A673 (cell line): Measurements from ENCODE around the gene TUT1. TPM values are rescaled to one million over a fixed set of nuclear protein-coding genes. Genes with fewer than 3 reads are reported as not detected.
A peak's percentile ranks its signal among the peaks of the same experiment; 100 is the strongest.

Experiments
- BruUV-seq: library from RNA; stranded (reverse); fragments of 400-500 nt; replicated peaks from 2 replicates; lab custom pipeline; 2021; lab: Mats Ljungman, UMichigan
- CTCF ChIA-PET: fragments of 300-600 bp; sonication (Branson Sonifier 250); formaldehyde crosslinking; loops from one replicate; lab custom pipeline; 2022; ENCODE audit warnings: antibody characterized with exemption; lab: Charles Lee
- POLR2A ChIA-PET: fragments of 300-600 bp; sonication (Branson Sonifier 250); formaldehyde crosslinking; loops from one replicate; lab custom pipeline; 2022; ENCODE audit warnings: antibody characterized with exemption; ENCODE audit not compliant: low non-redundant PET; lab: Charles Lee
- DNase-seq: peaks from one replicate; pipeline ENCODE4 v3.0.0-alpha.2; 2015; ENCODE audit warnings: low spot score
- H3K27ac ChIP-seq: fragments of 200-600 bp; sonication (generic); 2 replicates; pipeline ENCODE4 v1.5.1; 2016; ENCODE audit warnings: mixed run types, low read depth, mild to moderate bottlenecking, mixed read lengths, antibody characterized with exemption, low read length; ENCODE audit not compliant: poor library complexity, severe bottlenecking
- H3K27me3 ChIP-seq: fragments of 200-600 bp; sonication (generic); replicated peaks from 2 replicates; pipeline ENCODE4 v1.6.1; 2017; ENCODE audit warnings: mixed run types, low read depth, mild to moderate bottlenecking, mixed read lengths, antibody characterized with exemption, low read length; ENCODE audit not compliant: insufficient read depth, poor library complexity
- H3K36me3 ChIP-seq: fragments of 200-600 bp; sonication (generic); 2 replicates; pipeline ENCODE4 v1.6.1; 2016; ENCODE audit warnings: mixed run types, mild to moderate bottlenecking, mixed read lengths, antibody characterized with exemption, low read length; ENCODE audit not compliant: insufficient read depth, poor library complexity, severe bottlenecking
- H3K4me1 ChIP-seq: fragments of 200-600 bp; sonication (generic); 2 replicates; pipeline ENCODE4 v1.6.1; 2017; ENCODE audit warnings: mixed run types, mild to moderate bottlenecking, mixed read lengths, antibody characterized with exemption, low read length; ENCODE audit not compliant: insufficient read depth, poor library complexity, severe bottlenecking
- H3K4me3 ChIP-seq: fragments of 200-600 bp; sonication (generic); 2 replicates; pipeline ENCODE4 v1.5.1; 2016; ENCODE audit warnings: low read depth, mixed run types, mild to moderate bottlenecking, mixed read lengths, low read length; ENCODE audit not compliant: poor library complexity, severe bottlenecking
- H3K9me3 ChIP-seq: fragments of 200-600 bp; sonication (generic); 2 replicates; pipeline ENCODE4 v1.6.1; 2016; ENCODE audit warnings: mixed run types, low read depth, mild to moderate bottlenecking, mixed read lengths, antibody characterized with exemption, low read length; ENCODE audit not compliant: poor library complexity, severe bottlenecking
- EZH2 ChIP-seq: fragments of 200-600 bp; sonication (generic); IDR thresholded peaks from 2 replicates; pipeline ENCODE4 v1.6.1; 2017; ENCODE audit warnings: borderline replicate concordance, low read depth, mild to moderate bottlenecking, mixed read lengths, antibody characterized with exemption, low read length; ENCODE audit not compliant: poor library complexity, severe bottlenecking
- intact Hi-C: fragments of 100-400 bp; cut with micrococcal nuclease; formaldehyde crosslinking; loops from one replicate; pipeline ENCODE4 v1.10.0; 2022; ENCODE audit not compliant: unreplicated experiment
- total RNA-seq: library from RNA; stranded (reverse); gene quantifications from 2 replicates; pipeline ENCODE4 v1.2.3, GENCODE V29; 2021
- TF ChIP-seq, protein P1 (sequence below): fragments of 300-800, 200-600 bp; sonication (generic); conservative IDR thresholded peaks from 2 replicates; pipeline ENCODE4 v1.5.1; 2017; ENCODE audit warnings: low read depth, mild to moderate bottlenecking, antibody characterized with exemption, low read length, moderate library complexity, mixed read lengths

The TUT1 gene
- total RNA-seq, 1 experiment from 2014 or later: 27.6 TPM

DNA sequence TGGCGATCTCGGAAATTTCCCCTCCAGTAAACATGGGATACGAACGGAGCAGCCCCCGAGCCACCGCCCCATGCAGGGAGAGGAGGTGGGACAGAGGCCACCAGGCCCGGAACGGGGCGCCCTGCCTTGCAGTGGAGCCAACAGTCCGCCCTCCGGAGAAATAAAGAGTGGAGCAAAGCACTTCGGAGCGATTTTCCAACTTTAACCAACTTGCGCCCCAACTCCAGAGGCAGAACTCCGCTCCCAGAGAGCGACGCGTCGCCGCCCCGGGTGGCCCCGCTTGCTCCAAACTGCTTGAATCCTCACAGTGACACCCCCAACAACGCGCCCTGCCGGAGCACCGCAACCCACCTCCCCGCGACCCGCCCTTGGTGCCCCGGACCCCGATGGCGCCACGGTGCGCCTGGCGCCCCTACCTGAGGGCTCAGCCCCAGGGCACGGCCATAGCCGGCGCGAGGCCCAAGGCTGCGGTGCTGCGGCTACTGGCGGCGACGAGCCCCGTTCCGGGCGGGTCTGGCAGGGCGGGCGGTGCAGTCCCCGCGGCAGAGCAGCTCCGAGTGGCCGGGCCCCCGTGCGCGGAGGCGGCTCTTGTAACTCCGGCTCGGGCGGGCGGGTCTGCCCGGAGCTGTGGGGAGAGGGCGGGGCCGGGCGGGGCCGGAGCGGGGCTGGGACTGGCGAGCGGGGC is 44.9 kb downstream of the TUT1 start, which contains the start of gene AHNAK:
Gene AHNAK (minus strand): TSS at position 563 of the 685 bp plus-strand sequence. CDS start 10,708 bp downstream, outside the sequence.
- ChIA-PET CTCF (interaction anchor here (1.5 to 5.0 kb wide), 2 partner anchors 14 to 122 kb away, joined by 10 to 71 read pairs; no protein-coding TSS in a partner anchor), POLR2A (interaction anchor here (0.6 kb wide), 1 partner anchor 28 kb away, joined by 3 read pairs; no protein-coding TSS in a partner anchor)
- Histone ChIP-seq H3K4me1 (peaks cover 41% of the 10 kb centered on the region), H3K27ac (peak within 1 kb of the TSS; percentile 81), H3K36me3 (no peaks in the 10 kb centered on the region), H3K9me3 (no peaks in the 10 kb centered on the region), H3K4me3 (peak within 1 kb of the TSS; percentile 66), H3K27me3 (no peaks in the 10 kb centered on the region)
- no peak for TF ChIP-seq EZH2
- TF ChIP-seq, protein P1, sequence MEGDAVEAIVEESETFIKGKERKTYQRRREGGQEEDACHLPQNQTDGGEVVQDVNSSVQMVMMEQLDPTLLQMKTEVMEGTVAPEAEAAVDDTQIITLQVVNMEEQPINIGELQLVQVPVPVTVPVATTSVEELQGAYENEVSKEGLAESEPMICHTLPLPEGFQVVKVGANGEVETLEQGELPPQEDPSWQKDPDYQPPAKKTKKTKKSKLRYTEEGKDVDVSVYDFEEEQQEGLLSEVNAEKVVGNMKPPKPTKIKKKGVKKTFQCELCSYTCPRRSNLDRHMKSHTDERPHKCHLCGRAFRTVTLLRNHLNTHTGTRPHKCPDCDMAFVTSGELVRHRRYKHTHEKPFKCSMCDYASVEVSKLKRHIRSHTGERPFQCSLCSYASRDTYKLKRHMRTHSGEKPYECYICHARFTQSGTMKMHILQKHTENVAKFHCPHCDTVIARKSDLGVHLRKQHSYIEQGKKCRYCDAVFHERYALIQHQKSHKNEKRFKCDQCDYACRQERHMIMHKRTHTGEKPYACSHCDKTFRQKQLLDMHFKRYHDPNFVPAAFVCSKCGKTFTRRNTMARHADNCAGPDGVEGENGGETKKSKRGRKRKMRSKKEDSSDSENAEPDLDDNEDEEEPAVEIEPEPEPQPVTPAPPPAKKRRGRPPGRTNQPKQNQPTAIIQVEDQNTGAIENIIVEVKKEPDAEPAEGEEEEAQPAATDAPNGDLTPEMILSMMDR: no peak
- BruUV-seq: no TSS peak
- peak; percentile 83 for DNase-seq
- intact Hi-C loops: loop anchor here (5.0 to 10.0 kb wide), 2 partner anchors 49 to 152 kb away; no protein-coding TSS in a partner anchor

DNA sequence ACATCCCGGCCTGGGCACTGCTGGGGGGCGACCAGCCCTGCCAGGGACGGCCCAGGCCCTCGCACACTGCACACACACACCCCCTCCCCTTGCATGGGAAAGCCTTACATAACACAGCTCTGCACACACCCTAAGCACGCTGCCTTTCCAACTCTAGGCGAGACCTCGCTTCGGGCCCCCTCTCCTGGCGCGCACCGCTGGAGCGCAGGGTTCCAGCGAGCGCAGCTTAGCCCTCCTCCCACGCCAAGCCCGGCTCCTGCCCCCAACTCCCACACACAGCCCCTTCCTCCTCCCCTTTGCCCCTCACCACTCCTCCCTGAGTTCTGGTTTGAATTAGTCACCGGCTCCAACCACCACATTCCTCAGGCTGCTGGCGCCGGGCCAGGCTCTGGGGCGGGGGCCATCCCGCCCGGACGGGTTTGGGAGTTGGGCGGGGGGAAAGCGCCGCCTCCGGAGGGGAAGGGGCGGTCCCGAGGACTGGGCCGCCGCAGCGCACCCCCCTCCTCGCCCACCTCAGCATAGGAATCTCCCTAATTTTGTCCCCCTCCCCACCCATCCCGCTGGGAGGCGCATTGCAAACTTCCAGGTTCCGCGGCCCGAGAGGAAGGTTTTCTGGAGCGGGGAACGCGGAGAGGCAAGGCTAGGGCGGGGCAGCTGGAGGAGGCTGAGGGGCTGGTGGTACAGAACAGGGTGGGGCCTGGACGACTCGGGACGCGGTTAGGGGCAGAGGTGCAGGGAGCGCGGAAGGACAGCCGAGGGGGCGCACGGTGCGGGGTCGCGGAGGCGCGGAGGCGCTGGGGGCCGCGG is 45.7 kb downstream of the TUT1 start:
- ChIA-PET POLR2A (interaction anchor here (0.6 kb wide), 1 partner anchor 295 kb away, joined by 3 read pairs; no protein-coding TSS in a partner anchor), CTCF (interaction anchor here (0.5 to 5.0 kb wide), 5 partner anchors 14 to 154 kb away, joined by 5 to 71 read pairs (median 10); partner anchors contain the start of gene GANAB)
- Histone ChIP-seq H3K9me3 (no peaks in the 10 kb centered on the region), H3K27ac (peak overlapping the region; percentile 81), H3K36me3 (no peaks in the 10 kb centered on the region), H3K4me1 (peaks cover 49% of the 10 kb centered on the region), H3K4me3 (peak overlapping the region; percentile 66), H3K27me3 (no peaks in the 10 kb centered on the region)
- BruUV-seq: no TSS peak
- DNase-seq: peak; percentile 97
- intact Hi-C loops: loop anchor here (5.0 to 10.0 kb wide), 2 partner anchors 48 to 151 kb away; no protein-coding TSS in a partner anchor
- TF ChIP-seq EZH2: no peak
- TF ChIP-seq, protein P1: no peak; the same call in 1 of the 2 replicates
